Kidney glomerular epithelial cell (primary cell): Measurements from ENCODE around the gene DYNLL1.
"Not testable (repeated sequence)": the region's sequence is repeated elsewhere in the genome, so short reads cannot be mapped to it uniquely, and the experiment has no call there.

ENCODE experiments used
- DNase-seq: peaks from one replicate; lab custom pipeline; 2025; lab: John Stamatoyannopoulos, UW

The DYNLL1 gene

DNA sequence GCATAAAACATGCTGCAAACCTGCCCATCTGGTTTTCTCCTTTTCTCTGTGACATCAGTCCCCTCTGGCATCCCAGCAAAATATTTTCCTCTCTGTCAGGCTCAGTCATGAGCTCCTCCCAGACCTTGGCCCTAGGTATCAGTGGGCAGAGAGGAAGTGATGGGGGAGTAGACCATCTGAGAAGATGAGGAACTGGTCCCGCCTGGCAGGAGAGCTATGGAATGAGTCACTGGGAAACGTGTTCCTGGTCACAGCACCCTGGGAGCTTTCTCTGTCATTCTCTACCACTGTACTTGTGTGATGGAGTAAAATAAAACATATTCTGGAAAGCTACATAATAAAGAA is 21.3 kb upstream of the DYNLL1 start:
- peak; percentile 97 for DNase-seq

GRCh38 chr12:120475643-120476042 is 20.3 kb upstream of the DYNLL1 start:
- no peak for DNase-seq

GRCh38 chr12:120479458-120479857 is 16.5 kb upstream of the DYNLL1 start:
- DNase-seq, result no peak

DNA sequence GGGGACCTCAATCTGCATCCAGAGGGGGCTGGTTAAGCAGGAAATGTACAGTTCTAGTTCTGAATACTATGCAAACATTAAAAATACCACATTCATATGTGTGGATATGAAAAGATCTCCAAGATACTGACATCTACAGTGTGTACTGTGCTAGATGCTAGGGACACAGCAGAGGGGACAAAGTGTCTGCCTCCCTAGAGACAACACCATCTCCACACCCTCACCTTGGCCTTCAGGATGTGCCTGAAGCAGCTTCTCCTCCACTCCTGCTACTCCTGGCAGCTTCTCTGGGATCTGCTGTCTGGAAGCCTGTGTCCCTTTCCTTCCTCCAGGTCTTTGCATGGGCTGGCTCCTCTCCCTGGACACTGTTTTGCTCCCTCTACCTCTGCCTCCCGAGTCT is 15.7 kb upstream of the DYNLL1 start:
- DNase-seq, result no peak

DNA sequence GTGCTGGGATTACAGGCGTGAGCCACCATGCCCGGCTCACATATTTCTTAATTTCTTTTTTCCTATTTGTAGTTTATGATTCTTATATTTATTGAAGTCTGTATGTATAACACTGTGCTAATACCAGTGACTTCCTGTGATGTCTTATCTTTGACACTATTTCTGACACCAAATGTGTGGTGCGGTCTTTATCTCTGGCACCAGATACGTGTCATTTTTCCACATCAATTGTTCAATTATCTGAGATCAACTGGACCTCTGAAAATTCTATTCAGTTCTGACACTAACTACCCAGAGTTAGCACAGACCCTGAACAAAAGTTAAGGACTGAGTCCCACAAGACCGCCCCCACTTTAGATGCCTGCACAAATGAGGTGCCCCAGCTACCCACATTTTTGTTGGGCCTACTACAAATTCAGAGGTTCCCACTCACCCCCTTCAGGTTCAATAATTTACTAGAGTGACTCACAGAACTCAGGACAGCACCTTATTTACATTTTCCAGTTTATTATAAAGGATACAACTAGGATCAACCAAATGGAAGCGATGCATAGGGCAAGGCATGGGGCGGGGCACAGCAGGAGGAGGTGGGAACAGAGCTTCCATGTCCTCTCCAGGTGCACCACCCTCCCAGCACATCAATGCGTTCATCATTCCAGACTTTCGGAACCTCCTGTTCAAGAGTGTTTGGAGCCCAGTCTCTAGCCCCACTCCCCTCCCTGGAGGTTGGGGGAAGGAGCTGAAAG is 14.7 kb upstream of the DYNLL1 start:
- no peak for DNase-seq

- DNase-seq, result no peak
Observed at GRCh38 chr12:120483621-120484020, 12.3 kb upstream of the DYNLL1 start.

DNA sequence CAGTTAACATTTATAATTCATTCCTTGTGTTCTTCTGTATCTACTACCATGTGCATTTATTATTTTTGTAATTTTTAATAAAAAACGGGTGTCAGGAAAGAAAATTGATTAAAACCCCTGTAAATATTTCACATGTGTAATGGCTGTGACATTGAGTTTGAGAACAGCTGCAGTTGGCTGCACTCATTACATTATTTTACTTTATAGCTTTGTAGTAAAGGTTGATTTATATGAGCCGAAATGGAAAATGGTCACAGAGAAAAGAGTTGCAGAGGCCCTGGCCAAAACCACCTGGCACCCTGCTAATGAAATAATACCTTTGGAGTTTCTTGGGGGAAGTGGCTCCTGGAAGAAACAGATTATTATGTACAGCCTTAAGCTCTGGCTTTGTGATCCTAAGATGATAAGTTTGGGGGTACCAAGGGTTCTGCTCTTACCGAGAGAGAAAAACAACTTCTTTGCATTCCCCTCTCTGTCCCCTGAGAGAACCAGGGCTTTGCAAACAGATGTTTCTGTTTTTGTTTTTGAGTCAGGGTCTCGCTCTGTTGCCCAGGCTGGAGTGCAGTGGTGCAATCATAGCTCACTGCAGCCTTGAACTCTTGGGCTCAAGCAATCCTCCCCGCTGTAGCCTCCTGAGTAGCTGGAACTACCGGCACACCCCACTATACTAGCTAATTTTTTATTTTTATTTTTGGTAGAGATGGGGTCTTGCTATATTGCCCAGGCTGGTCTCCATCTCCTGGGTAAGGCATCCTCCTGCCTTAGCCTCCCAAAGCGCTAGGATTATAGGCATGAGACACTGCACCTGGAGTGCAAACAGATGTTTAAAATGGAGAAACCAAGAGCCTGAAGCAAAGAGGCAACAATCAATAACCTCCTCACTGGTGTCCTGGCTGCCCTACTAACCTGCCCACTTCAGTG is 9.7 kb upstream of the DYNLL1 start:
- no peak for DNase-seq

DNA sequence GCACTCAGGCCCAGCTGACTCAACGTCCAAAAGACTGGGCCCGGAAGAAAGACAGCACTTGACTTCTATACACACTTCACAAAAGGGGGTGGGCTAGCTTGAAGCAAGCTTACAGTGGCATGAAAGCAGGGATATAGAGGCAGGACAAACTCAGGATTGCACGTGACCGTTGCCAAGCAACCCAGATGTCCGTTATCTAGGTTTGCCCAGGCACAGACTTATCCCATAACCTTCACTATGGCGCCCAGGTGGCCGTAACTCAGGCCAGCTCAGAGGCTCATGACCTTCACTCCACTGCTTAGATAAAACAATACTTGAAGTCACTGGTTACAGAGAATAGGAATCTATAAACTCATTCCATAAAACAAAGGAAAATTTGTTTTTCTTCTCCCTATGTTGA is 8.4 kb upstream of the DYNLL1 start:
- not testable (repeated sequence) for DNase-seq

DNA sequence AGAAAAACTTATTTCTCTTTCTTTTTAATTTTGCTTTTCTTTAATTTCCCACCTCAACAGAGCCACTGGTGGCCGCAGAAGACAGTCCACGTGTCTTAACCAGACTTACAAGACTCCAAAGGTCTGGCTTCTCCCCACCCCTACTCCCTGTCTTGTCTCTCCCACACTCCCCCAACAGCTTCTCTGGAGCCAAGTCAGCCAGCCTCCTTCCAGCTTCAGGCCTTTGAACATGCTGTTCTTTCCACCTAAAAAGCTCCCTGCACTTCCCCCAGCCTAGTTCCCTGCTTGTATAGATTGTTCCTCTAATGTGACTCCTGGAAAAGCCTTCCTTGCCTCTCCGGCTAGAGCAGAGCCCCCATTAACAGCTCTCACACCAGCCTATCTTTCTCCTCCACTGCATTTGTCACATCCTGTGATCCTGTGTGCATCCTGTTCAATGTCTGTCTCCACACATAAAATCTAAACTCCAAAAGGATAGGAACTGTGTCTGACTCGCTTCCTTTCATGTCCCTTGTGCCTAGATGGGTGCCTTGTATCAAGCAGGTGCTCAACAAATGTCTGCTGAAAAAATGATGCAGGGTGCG is 7.8 kb upstream of the DYNLL1 start:
- no peak for DNase-seq

- no peak for DNase-seq
Observed at GRCh38 chr12:120489018-120489417, 6.9 kb upstream of the DYNLL1 start.

- DNase-seq, result no peak
Observed at GRCh38 chr12:120490325-120490724, 5.6 kb upstream of the DYNLL1 start.

GRCh38 chr12:120490833-120491512 is 4.9 kb upstream of the DYNLL1 start:
- no peak for DNase-seq

- no peak for DNase-seq
Observed at GRCh38 chr12:120495186-120495730, 655 bp upstream of the DYNLL1 start.

- no peak for DNase-seq
Observed at GRCh38 chr12:120496413-120497340, 764 bp downstream of the DYNLL1 start.

DNA sequence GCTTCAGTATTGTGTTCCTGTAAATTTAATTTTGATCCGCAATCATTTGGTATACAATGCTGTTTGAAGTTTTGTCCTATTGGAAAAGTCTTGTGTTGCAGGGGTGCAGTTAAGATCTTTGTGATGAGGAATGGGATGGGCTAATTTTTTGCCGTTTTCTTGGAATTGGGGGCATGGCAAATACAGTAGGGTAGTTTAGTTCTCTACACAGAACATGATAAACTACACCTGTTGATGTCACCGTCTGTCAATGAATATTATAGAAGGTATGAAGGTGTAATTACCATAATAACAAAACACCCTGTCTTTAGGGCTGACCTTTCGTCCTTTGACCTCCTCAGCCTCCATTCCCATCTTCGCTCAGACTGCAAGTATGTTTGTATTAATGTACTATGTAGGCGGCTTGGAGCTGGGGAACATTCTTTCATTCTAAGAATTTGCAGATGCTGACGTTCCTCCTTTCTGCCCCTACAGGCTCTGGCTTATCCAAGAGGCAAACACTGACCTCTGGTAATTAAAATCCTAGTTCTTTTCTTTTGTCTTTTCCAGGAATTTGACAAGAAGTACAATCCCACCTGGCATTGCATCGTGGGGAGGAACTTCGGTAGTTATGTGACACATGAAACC is 1.7 kb downstream of the DYNLL1 start:
- no peak for DNase-seq

GRCh38 chr12:120498870-120499515 is 3.1 kb downstream of the DYNLL1 start:
- DNase-seq, result no peak

GRCh38 chr12:120500581-120500980 is 4.7 kb downstream of the DYNLL1 start:
- no peak for DNase-seq

- DNase-seq, result no peak
Observed at GRCh38 chr12:120504587-120504986, 8.7 kb downstream of the DYNLL1 start.

- DNase-seq, result no peak
Observed at GRCh38 chr12:120508537-120508936, 12.6 kb downstream of the DYNLL1 start.

DNA sequence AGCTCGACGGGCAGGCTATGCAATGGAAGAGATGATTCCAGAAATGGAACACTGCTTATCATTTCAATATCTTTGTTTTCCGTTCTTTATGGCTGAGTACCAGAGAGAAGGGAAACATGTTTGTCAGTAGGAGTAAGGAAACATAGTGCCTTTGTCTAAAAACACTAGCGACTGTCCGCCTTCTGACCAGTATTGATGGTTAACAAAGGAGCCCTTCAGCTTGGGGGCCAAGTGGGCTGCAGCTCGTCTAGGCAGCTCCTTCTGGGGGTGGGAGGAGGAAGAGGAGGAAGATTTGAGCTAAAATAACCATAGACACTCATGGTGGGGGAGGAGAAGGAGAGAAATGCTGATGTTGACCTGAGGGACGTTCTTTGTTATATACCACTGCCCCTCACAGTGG is 18.1 kb downstream of the DYNLL1 start:
- no peak for DNase-seq
